Neural progenitor cell (in vitro differentiated cells): ENCODE results near the gene KAZN.

Source experiments
- EZH2 ChIP-seq: fragments of 200-600 bp; sonication (generic); IDR thresholded peaks from 2 replicates; pipeline ENCODE4 v1.6.1; 2017; ENCODE audit warnings: antibody characterized with exemption, mild to moderate bottlenecking, moderate library complexity
- EZH2phosphoT487 ChIP-seq: fragments of 200-600 bp; sonication (generic); IDR thresholded peaks from 2 replicates; pipeline ENCODE4 v1.6.1; 2017; ENCODE audit warnings: antibody characterized with exemption
- TF ChIP-seq, protein P1 (sequence below): fragments of 200-600 bp; sonication (generic); IDR thresholded peaks from 2 replicates; pipeline ENCODE4 v1.5.1; 2017; ENCODE audit warnings: antibody characterized with exemption, mild to moderate bottlenecking

DNA sequence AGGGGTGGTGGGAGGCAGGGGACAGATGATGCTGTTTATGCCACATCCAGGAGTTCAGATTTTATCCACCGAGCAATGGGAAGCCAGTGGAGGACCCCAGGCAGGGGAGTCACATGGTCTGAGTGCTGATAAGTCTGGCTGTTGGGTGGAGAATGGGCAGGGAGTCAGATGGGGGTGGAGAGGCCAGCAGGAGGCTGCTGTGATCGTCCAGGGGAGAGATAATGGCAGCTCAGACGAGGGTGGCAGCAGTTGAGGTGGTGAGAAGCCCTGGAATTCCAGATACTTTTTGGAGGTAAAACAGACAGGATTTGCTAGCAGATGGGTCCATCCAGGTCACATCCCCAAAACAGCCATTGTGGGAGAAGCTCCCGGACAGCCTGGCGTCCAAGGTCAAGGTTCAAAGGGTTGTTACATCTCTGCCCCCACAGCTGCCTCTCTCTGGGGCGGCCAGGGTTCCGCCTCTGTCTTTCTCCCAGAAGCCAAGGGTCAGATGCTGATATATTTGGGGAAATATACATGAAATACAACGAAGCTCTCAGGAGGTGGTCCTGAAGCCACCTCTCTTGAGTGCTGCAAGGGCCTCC, 303.0 kb downstream of the KAZN start:
- TF ChIP-seq, protein P1, sequence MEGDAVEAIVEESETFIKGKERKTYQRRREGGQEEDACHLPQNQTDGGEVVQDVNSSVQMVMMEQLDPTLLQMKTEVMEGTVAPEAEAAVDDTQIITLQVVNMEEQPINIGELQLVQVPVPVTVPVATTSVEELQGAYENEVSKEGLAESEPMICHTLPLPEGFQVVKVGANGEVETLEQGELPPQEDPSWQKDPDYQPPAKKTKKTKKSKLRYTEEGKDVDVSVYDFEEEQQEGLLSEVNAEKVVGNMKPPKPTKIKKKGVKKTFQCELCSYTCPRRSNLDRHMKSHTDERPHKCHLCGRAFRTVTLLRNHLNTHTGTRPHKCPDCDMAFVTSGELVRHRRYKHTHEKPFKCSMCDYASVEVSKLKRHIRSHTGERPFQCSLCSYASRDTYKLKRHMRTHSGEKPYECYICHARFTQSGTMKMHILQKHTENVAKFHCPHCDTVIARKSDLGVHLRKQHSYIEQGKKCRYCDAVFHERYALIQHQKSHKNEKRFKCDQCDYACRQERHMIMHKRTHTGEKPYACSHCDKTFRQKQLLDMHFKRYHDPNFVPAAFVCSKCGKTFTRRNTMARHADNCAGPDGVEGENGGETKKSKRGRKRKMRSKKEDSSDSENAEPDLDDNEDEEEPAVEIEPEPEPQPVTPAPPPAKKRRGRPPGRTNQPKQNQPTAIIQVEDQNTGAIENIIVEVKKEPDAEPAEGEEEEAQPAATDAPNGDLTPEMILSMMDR: no peak
- TF ChIP-seq EZH2 (no peak), EZH2phosphoT487 (no peak)
